ENCODE results near the gene GFOD1.
A peak's percentile ranks its signal among the peaks of the same experiment; 100 is the strongest.

The GFOD1 gene

GRCh38 chr6:13372076-13372475 lies 115.3 kb downstream of the GFOD1 start:
- no peak for DNase-seq

GRCh38 chr6:13371421-13372072 lies 115.9 kb downstream of the GFOD1 start:
- DNase-seq = no peak

GRCh38 chr6:13370623-13371022 lies 116.8 kb downstream of the GFOD1 start:
- no peak for DNase-seq

GRCh38 chr6:13369591-13369990 lies 117.8 kb downstream of the GFOD1 start:
- DNase-seq = no peak

GRCh38 chr6:13368731-13369115 lies 118.7 kb downstream of the GFOD1 start:
- DNase-seq = no peak

GRCh38 chr6:13368079-13368730 lies 119.2 kb downstream of the GFOD1 start:
- no peak for DNase-seq

- DNase-seq = no peak
Observed at GRCh38 chr6:13367396-13367795, 120.0 kb downstream of the GFOD1 start.

GRCh38 chr6:13365320-13365719 lies 122.1 kb downstream of the GFOD1 start:
- no peak for DNase-seq

GRCh38 chr6:13364842-13365241 lies 122.6 kb downstream of the GFOD1 start:
- DNase-seq = no peak

GRCh38 chr6:13362412-13362811 lies 125.0 kb downstream of the GFOD1 start:
- DNase-seq = no peak

- no peak for DNase-seq
Observed at GRCh38 chr6:13360671-13361540, 126.5 kb downstream of the GFOD1 start.

- no peak for DNase-seq
Observed at GRCh38 chr6:13359287-13359686, 128.1 kb downstream of the GFOD1 start.

GRCh38 chr6:13358511-13358910 lies 128.9 kb downstream of the GFOD1 start:
- no peak for DNase-seq

- DNase-seq = no peak
Observed at GRCh38 chr6:13357551-13358075, 129.8 kb downstream of the GFOD1 start.

- peak; percentile 35 for DNase-seq
Observed at GRCh38 chr6:13355999-13356785, 131.2 kb downstream of the GFOD1 start.

- peak; percentile 29 for DNase-seq
Observed at GRCh38 chr6:13355043-13355945, 132.1 kb downstream of the GFOD1 start.

- DNase-seq = no peak
Observed at GRCh38 chr6:13354331-13355042, 132.9 kb downstream of the GFOD1 start.

GRCh38 chr6:13352165-13352564 lies 135.2 kb downstream of the GFOD1 start:
- DNase-seq = no peak

- DNase-seq = no peak
Observed at GRCh38 chr6:13351271-13351670, 136.1 kb downstream of the GFOD1 start.

- no peak for DNase-seq
Observed at GRCh38 chr6:13349811-13350506, 137.4 kb downstream of the GFOD1 start.

Data from stimulated activated CD4-positive, alpha-beta T cell treated with anti-CD3 and anti-CD28 coated beads, Interleukin-1b, Interleukin-23, amount 100 ng/mL, for 48 hours (primary cell).